ENCODE data around the gene FBXW12.

Gene FBXW12

DNA sequence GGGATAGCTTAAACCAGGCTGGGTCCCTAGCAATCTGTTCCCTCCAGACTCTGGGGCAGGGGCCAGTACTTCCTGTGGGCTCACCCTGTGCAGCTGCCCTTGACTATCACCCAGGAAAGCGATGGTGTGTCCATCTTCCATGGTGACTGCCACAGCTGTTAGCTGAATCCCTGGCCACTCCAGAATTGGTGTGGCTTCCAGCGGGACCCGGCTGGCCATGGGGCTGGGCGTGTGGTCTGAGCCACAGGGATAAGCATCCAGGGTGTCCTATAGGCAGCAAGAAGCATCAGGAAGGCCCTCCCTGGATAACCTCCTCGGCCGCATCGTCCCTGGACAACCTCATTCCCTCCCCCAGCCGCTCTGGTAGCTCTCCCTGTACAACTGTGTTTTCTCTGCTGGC lies 50.7 kb downstream of the FBXW12 start:
- no peak overlapping the region for H3K27ac ChIP-seq (replicated peaks)
- DNase-seq (ENCODE audit: low read depth in 1 of 2, low spot score in 1 of 2) = no peak
- no peak for TF ChIP-seq POLR2AphosphoS5 (IDR thresholded peaks at IDR 0.05; ENCODE audit: low read depth)
- TF ChIP-seq, protein P1, sequence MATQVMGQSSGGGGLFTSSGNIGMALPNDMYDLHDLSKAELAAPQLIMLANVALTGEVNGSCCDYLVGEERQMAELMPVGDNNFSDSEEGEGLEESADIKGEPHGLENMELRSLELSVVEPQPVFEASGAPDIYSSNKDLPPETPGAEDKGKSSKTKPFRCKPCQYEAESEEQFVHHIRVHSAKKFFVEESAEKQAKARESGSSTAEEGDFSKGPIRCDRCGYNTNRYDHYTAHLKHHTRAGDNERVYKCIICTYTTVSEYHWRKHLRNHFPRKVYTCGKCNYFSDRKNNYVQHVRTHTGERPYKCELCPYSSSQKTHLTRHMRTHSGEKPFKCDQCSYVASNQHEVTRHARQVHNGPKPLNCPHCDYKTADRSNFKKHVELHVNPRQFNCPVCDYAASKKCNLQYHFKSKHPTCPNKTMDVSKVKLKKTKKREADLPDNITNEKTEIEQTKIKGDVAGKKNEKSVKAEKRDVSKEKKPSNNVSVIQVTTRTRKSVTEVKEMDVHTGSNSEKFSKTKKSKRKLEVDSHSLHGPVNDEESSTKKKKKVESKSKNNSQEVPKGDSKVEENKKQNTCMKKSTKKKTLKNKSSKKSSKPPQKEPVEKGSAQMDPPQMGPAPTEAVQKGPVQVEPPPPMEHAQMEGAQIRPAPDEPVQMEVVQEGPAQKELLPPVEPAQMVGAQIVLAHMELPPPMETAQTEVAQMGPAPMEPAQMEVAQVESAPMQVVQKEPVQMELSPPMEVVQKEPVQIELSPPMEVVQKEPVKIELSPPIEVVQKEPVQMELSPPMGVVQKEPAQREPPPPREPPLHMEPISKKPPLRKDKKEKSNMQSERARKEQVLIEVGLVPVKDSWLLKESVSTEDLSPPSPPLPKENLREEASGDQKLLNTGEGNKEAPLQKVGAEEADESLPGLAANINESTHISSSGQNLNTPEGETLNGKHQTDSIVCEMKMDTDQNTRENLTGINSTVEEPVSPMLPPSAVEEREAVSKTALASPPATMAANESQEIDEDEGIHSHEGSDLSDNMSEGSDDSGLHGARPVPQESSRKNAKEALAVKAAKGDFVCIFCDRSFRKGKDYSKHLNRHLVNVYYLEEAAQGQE (IDR thresholded peaks at IDR 0.05; ENCODE audit: insufficient replicate concordance, low read depth) = no peak
- TF ChIP-seq, protein P2, sequence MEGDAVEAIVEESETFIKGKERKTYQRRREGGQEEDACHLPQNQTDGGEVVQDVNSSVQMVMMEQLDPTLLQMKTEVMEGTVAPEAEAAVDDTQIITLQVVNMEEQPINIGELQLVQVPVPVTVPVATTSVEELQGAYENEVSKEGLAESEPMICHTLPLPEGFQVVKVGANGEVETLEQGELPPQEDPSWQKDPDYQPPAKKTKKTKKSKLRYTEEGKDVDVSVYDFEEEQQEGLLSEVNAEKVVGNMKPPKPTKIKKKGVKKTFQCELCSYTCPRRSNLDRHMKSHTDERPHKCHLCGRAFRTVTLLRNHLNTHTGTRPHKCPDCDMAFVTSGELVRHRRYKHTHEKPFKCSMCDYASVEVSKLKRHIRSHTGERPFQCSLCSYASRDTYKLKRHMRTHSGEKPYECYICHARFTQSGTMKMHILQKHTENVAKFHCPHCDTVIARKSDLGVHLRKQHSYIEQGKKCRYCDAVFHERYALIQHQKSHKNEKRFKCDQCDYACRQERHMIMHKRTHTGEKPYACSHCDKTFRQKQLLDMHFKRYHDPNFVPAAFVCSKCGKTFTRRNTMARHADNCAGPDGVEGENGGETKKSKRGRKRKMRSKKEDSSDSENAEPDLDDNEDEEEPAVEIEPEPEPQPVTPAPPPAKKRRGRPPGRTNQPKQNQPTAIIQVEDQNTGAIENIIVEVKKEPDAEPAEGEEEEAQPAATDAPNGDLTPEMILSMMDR (IDR thresholded peaks at IDR 0.05; ENCODE audit: insufficient read depth, low read length) = no peak
- H3K4me3 ChIP-seq (replicated peaks; ENCODE audit: insufficient read depth, low read length) = no peak overlapping the region
- no peaks in the 10 kb centered on the region for H3K27me3 ChIP-seq (ENCODE audit: insufficient read depth, poor library complexity, severe bottlenecking)

DNA sequence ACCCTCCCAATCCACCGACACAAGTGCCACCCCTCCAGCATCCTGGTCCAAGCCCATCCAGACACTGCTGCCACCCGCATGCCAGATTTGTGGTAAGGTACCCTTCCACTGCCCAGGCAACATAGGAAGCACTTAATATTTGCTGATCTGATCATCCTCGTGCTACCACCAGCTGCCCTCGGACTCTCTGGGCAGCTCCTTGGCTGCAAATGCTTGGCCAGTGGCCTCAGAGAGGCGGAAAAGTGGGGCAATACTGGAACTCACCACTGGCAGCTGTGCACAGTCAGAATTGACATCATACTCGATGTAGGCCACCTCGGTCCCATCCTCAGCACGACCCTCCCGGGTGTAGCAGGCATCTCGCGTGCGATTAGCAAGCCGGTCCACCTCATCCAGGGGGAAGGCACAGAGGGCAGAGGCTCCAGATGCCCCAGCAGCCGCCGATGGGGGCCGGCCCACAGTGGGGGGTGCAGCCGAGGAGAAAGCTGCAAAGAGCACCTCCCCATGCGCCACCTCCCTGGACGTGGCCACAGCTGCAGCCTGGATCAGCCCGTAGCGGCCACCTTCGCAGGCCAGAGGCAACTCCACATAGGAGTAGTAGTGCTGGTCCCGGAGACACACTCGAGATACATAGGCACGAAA lies 51.3 kb downstream of the FBXW12 start:
- DNase-seq (ENCODE audit: low read depth in 1 of 2, low spot score in 1 of 2) = no peak
- no peak for TF ChIP-seq GABPA (IDR thresholded peaks at IDR 0.05; ENCODE audit: low read depth)
- no peak for TF ChIP-seq POLR2AphosphoS5 (IDR thresholded peaks at IDR 0.05; ENCODE audit: low read depth)
- TF ChIP-seq, protein P1 (IDR thresholded peaks at IDR 0.05; ENCODE audit: insufficient replicate concordance, low read depth) = no peak
- H3K4me3 ChIP-seq (replicated peaks; ENCODE audit: insufficient read depth, low read length) = no peak overlapping the region
- H3K27ac ChIP-seq (replicated peaks) = no peak overlapping the region
- H3K27me3 ChIP-seq (ENCODE audit: insufficient read depth, poor library complexity, severe bottlenecking) = no peaks in the 10 kb centered on the region

DNA sequence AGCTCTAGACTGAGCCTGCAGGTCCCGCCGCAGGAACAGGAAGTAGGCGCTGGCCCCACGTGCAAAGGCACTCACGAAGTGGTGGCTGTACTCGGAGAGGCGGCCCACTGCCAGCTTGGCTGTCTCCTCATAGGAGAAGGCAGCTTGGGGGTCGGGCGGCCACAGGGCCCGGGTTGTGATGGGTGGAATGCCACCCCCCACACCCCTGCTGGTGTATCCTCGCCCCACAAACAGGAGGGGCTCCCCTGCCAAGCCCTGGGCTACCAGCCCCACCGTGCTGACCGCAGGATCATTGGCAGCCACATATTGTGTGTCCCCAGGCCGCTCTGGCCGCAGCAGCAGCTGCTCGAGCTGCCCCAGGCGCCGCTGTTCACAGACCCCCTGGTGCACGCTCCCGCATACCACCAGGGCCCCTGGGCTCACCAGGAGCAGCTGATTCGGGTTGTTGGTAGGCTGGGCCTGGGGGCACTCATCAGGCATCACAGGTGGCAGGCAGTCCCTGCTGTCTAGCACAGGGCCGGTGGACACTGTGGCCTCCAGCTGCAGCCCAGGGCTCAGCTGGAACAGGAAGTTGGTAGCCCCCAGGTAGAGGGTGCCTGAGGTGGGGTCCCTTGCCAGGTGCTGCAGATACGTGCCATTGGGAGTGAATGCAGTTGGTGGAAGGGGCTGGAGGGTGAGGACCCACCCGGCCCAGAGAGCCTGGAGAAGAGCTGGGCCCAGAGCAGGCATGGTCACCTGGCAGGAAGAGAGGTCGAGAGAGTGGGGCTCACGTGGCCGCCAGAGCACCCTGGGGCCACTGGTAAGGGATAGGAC lies 52.1 kb downstream of the FBXW12 start:
- H3K27ac ChIP-seq (replicated peaks) = no peak overlapping the region
- no peak overlapping the region for H3K4me3 ChIP-seq (replicated peaks; ENCODE audit: insufficient read depth, low read length)
- peak in 1 of 2 experiments; percentile 41 for DNase-seq (ENCODE audit: low read depth in 1 of 2, low spot score in 1 of 2)
- TF ChIP-seq, protein P2 (IDR thresholded peaks at IDR 0.05; ENCODE audit: insufficient read depth, low read length) = no peak
- H3K27me3 ChIP-seq (ENCODE audit: insufficient read depth, poor library complexity, severe bottlenecking) = peaks cover 2% of the 10 kb centered on the region

DNA sequence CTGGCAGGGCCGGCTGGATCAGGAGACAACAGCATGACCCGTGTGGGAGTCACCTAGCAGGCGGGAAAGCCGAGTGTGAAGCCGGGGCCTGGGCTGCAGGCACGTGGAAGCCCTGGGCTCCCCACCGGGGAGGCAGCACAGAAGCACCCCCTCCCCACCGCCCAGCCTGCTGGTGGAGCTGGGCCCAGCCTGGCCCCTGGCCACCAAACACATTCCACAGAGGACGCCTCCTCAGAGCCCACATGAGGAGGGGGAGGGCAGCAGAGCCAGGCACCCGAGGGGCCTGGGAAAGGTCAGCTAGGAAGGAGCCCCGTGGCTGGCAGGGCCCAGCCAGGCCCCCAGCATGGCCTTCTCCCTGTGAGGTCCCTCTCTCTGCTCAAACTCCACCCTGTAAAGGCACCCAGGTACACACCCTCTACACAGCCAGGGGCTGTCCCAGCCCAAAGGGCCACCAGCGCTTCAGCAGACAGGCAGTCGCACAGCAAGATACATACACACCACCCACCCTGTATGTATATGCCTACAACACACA lies 53.3 kb downstream of the FBXW12 start:
- H3K27ac ChIP-seq (replicated peaks) = no peak overlapping the region
- H3K27me3 ChIP-seq (ENCODE audit: insufficient read depth, poor library complexity, severe bottlenecking) = peaks cover 2% of the 10 kb centered on the region
- no peak overlapping the region for H3K4me3 ChIP-seq (replicated peaks; ENCODE audit: insufficient read depth, low read length)
- no peak for DNase-seq (ENCODE audit: low read depth in 1 of 2, low spot score in 1 of 2)
- TF ChIP-seq GABPA (IDR thresholded peaks at IDR 0.05; ENCODE audit: low read depth) (no peak), POLR2AphosphoS5 (IDR thresholded peaks at IDR 0.05; ENCODE audit: low read depth) (no peak), SPI1 (IDR thresholded peaks at IDR 0.05; ENCODE audit: borderline replicate concordance, low read depth) (no peak)
- TF ChIP-seq, protein P2 (IDR thresholded peaks at IDR 0.05; ENCODE audit: insufficient read depth, low read length) = no peak
- TF ChIP-seq, protein P1 (IDR thresholded peaks at IDR 0.05; ENCODE audit: insufficient replicate concordance, low read depth) = no peak

Data from HL-60 (cell line).